Measurements from ENCODE around the gene CCND1. TPM values are rescaled to one million over a fixed set of nuclear protein-coding genes. Genes with fewer than 3 reads are reported as not detected.

The CCND1 gene
- total RNA-seq, 6 experiments from 2014 or later: 67.0 to 283 (median 94.1) TPM

DNA sequence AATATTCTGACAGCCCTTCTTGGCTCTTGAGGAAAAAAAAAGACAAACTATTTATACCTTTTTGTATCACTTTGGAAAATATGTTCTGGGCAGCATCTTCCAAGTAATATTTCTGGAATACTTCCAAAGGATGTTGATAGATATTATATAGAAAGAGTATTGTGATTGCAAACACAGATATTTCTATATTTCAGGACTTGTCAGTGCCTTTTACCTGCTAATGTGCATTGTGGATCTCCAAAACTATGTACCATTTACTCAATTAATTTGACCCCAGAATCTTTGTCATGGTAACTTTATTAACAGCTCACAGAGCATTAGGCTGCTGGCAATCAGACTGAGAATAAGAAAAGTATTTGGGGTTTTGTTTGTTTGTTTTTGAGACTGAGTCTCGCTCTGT, 16.7 kb upstream of the CCND1 start:
- intact Hi-C loops (cut with DNase I): loop anchor here in 1 of 2 donors (10.0 kb wide), 1 partner anchor 149 kb away; a partner anchor contains a TSS
- no peaks in the 10 kb centered on the region for H3K27me3 ChIP-seq
- WGBS (ENCODE audit: insufficient coverage, low coverage, low lambda C conversion rate, missing lambda C conversion rate): 100% methylated on average over 1 of the region's 1 CpG

GRCh38 chr11:69625476-69625875, 15.5 kb upstream of the CCND1 start:
- no peaks in the 10 kb centered on the region for H3K27me3 ChIP-seq

More for the DNA sequence above, 16.7 kb upstream of the CCND1 start:
- Histone ChIP-seq H3K4me3 (no peak overlapping the region), H3K27ac (no peak overlapping the region), H3K4me1 (no peaks in the 10 kb centered on the region), H3K9me3 (no peaks in the 10 kb centered on the region), H3K36me3 (no peaks in the 10 kb centered on the region)
- TF ChIP-seq POLR2A (IDR thresholded peaks at IDR 0.05): no peak
- TF ChIP-seq CTCF (IDR thresholded peaks at IDR 0.05): no peak
- no peak for ATAC-seq
- no peak for DNase-seq

GRCh38 chr11:69627551-69627950, 13.4 kb upstream of the CCND1 start:
- no peaks in the 10 kb centered on the region for H3K9me3 ChIP-seq
- no peak for TF ChIP-seq CTCF (IDR thresholded peaks at IDR 0.05)
- no peak for TF ChIP-seq POLR2A (IDR thresholded peaks at IDR 0.05)
- no peaks in the 10 kb centered on the region for H3K36me3 ChIP-seq
- no peak overlapping the region for H3K27ac ChIP-seq
- WGBS (ENCODE audit: insufficient coverage, low coverage, low lambda C conversion rate, missing lambda C conversion rate): 93% methylated on average over 10 of the region's 14 CpGs
- no peaks in the 10 kb centered on the region for H3K4me1 ChIP-seq
- H3K27me3 ChIP-seq: no peaks in the 10 kb centered on the region
- DNase-seq (no peak), ATAC-seq (no peak)
- intact Hi-C loops (cut with DNase I): loop anchor here in 1 of 2 donors (10.0 kb wide), 1 partner anchor 153 kb away; a partner anchor contains a TSS
- no peak overlapping the region for H3K4me3 ChIP-seq

More at GRCh38 chr11:69625476-69625875, 15.5 kb upstream of the CCND1 start:
- Histone ChIP-seq H3K4me3 (no peak overlapping the region), H3K36me3 (no peaks in the 10 kb centered on the region), H3K9me3 (no peaks in the 10 kb centered on the region), H3K4me1 (no peaks in the 10 kb centered on the region), H3K27ac (no peak overlapping the region)
- TF ChIP-seq POLR2A (IDR thresholded peaks at IDR 0.05) (no peak), CTCF (IDR thresholded peaks at IDR 0.05) (no peak)
- 89% methylated on average over 10 of the region's 10 CpGs for WGBS (ENCODE audit: insufficient coverage, low coverage, low lambda C conversion rate, missing lambda C conversion rate)
- intact Hi-C loops (cut with DNase I): loop anchor here in 1 of 2 donors (10.0 kb wide), 1 partner anchor 151 kb away; a partner anchor contains a TSS
- DNase-seq (no peak), ATAC-seq (no peak)

GRCh38 chr11:69630017-69630416, 10.9 kb upstream of the CCND1 start:
- DNase-seq (no peak), ATAC-seq (no peak)
- no peak overlapping the region for H3K27ac ChIP-seq
- peaks cover 0 to 4% (median 0%) of the 10 kb centered on the region in 4 donors for H3K4me1 ChIP-seq
- no peak overlapping the region for H3K4me3 ChIP-seq
- no peaks in the 10 kb centered on the region for H3K9me3 ChIP-seq
- intact Hi-C loops (cut with DNase I): no loop called here
- TF ChIP-seq POLR2A (IDR thresholded peaks at IDR 0.05) (no peak), CTCF (IDR thresholded peaks at IDR 0.05) (no peak)
- H3K27me3 ChIP-seq: no peaks in the 10 kb centered on the region
- no CpG with 5 or more reads among the region's 2 CpGs for WGBS (ENCODE audit: insufficient coverage, low coverage, low lambda C conversion rate, missing lambda C conversion rate)
- no peaks in the 10 kb centered on the region for H3K36me3 ChIP-seq

DNA sequence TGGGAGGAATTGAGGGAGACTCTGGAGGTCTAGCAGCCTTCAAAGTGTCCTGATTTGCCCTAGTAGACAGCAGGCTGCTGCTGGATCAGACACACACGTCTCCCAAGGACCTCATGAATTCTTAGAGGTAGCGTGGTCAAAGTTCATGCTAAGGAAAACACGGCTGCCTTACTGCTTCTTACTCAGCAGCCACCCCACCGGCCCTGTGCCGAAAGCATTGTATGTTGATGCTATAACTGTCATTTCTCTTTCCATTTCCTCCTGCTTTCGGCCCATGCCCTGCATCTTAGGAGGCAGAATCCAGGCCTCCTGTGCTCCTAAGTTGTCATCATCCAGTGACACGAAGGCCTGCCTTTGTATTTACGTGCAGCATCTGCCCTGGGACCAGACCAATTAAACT, 10.5 kb upstream of the CCND1 start:
- TF ChIP-seq POLR2A (IDR thresholded peaks at IDR 0.05): no peak
- ATAC-seq: no peak
- Histone ChIP-seq H3K4me1 (peaks cover 0 to 7% (median 0%) of the 10 kb centered on the region in 4 donors), H3K27ac (no peak overlapping the region), H3K36me3 (no peaks in the 10 kb centered on the region), H3K4me3 (no peak overlapping the region), H3K9me3 (no peaks in the 10 kb centered on the region), H3K27me3 (no peaks in the 10 kb centered on the region)
- no peak for DNase-seq
- WGBS (ENCODE audit: insufficient coverage, low coverage, low lambda C conversion rate, missing lambda C conversion rate): 92% methylated on average over 8 of the region's 8 CpGs
- intact Hi-C loops (cut with DNase I): no loop called here

All from right lobe of liver (tissue), 6 donors.